CD4-positive, alpha-beta T cell (primary cell): Measurements from ENCODE around the gene ANKRD33B. TPM values are rescaled to one million over a fixed set of nuclear protein-coding genes. Genes with fewer than 3 reads are reported as not detected.
"Not testable (repeated sequence)": the region's sequence is repeated elsewhere in the genome, so short reads cannot be mapped to it uniquely, and the experiment has no call there.

ENCODE experiments used
- ATAC-seq: fragments of 200-7000 bp; cut with Tn5 transposase; one replicate; pipeline ENCODE4 v1.10.0; 2022; ENCODE audit warnings: mild to moderate bottlenecking; ENCODE audit not compliant: poor library complexity
- CTCF ChIA-PET: fragments of 350-600 bp; sonication (Branson Sonifier 250); formaldehyde crosslinking; loops from one replicate; lab custom pipeline; 2021; ENCODE audit warnings: antibody characterized with exemption, inconsistent platforms; lab: Charles Lee
- POLR2A ChIA-PET: fragments of 350-600 bp; sonication (Branson Sonifier 250); formaldehyde crosslinking; loops from one replicate; lab custom pipeline; 2021; ENCODE audit warnings: antibody characterized with exemption, inconsistent platforms; lab: Charles Lee
- DNase-seq, 14 experiments: peaks; one replicate each; pipeline ENCODE4 v3.0.0-alpha.2; 2013 to 2020; ENCODE audit warnings: mixed read lengths in 2 of 14
- H3K27ac ChIP-seq, 2 donors: one replicate each; pipeline versions ENCODE4 v1.5.1 to v1.7.0; 2013; ENCODE audit warnings: low read length in 2 of 2, low read depth in 1 of 2, mild to moderate bottlenecking in 1 of 2
- H3K27me3 ChIP-seq, 2 experiments: 1 replicate in 1 of 2; 2 replicates in 1 of 2; pipeline versions ENCODE4 v1.6.1 to v1.7.0; 2013; ENCODE audit warnings: low read length in 2 of 2, control low read depth in 1 of 2, mild to moderate bottlenecking in 1 of 2, moderate library complexity in 1 of 2; ENCODE audit not compliant: insufficient read depth in 2 of 2, control insufficient read depth in 1 of 2
- H3K36me3 ChIP-seq: one replicate; pipeline ENCODE4 v1.6.1; 2013; ENCODE audit warnings: low read length, control low read depth; ENCODE audit not compliant: insufficient read depth
- H3K4me1 ChIP-seq: one replicate; pipeline ENCODE4 v1.6.1; 2013; ENCODE audit warnings: low read length, control low read depth; ENCODE audit not compliant: insufficient read depth
- H3K4me3 ChIP-seq: one replicate; pipeline ENCODE4 v1.5.1; 2013; ENCODE audit warnings: mild to moderate bottlenecking, low read length, moderate library complexity
- H3K9me3 ChIP-seq, 2 experiments: 1 replicate in 1 of 2; 2 replicates in 1 of 2; pipeline versions ENCODE4 v1.6.1 to v1.7.0; 2013; ENCODE audit warnings: low read length in 2 of 2, mild to moderate bottlenecking in 2 of 2, control low read depth in 1 of 2, moderate library complexity in 1 of 2; ENCODE audit not compliant: control insufficient read depth in 1 of 2, insufficient read depth in 1 of 2
- H3K27ac Mint-ChIP-seq: one replicate; pipeline ENCODE4 v1.8.0; 2020; ENCODE audit warnings: mixed read lengths
- H3K27me3 Mint-ChIP-seq: one replicate; pipeline ENCODE4 v1.8.0; 2021; ENCODE audit warnings: mixed read lengths
- H3K36me3 Mint-ChIP-seq: one replicate; pipeline ENCODE4 v1.8.0; 2021; ENCODE audit warnings: low read depth, mixed read lengths
- H3K4me1 Mint-ChIP-seq: one replicate; pipeline ENCODE4 v1.8.0; 2021; ENCODE audit warnings: low read depth, mixed read lengths
- H3K4me3 Mint-ChIP-seq: one replicate; pipeline ENCODE4 v1.8.0; 2020; ENCODE audit warnings: mild to moderate bottlenecking, mixed read lengths
- H3K9me3 Mint-ChIP-seq: one replicate; pipeline ENCODE4 v1.8.0; 2020; ENCODE audit warnings: mixed read lengths
- CTCF ChIP-seq: fragments of 200-600 bp; IDR thresholded peaks from one replicate; pipeline ENCODE4 v1.8.0; 2022; ENCODE audit warnings: antibody characterized with exemption, mild to moderate bottlenecking
- intact Hi-C, 2 experiments: fragments of 100-400 bp; cut with DNase I in 1 of 2; cut with micrococcal nuclease in 1 of 2; formaldehyde crosslinking; loops; one replicate each; pipeline versions ENCODE4 v1.15.1 to v1.9.0; 2023 to 2025; cut with DNase I, micrococcal nuclease
- total RNA-seq, 174 experiments: library from RNA in 2 of 174; stranded (reverse) in 2 of 174; gene quantifications; one replicate each; pipeline ENCODE4 v1.2.3 and lab custom pipeline; 2021 to 2026

Gene ANKRD33B
- total RNA-seq, 2 experiments from 2014 or later: 0.99 to 1.3 TPM

- Histone ChIP-seq H3K27ac (no peak overlapping the region), H3K4me1 (peaks cover 42% of the 10 kb centered on the region), H3K36me3 (no peaks in the 10 kb centered on the region), H3K4me3 (no peak overlapping the region), H3K9me3 (peaks cover 0 to 16% of the 10 kb centered on the region in 2 experiments), H3K27me3 (no peaks in the 10 kb centered on the region)
- ChIA-PET CTCF (interaction anchor here (0.8 kb wide), 1 partner anchor 9 kb away, joined by 3 read pairs; no protein-coding TSS in a partner anchor), POLR2A (interaction anchor here (0.5 kb wide), 1 partner anchor 208 kb away, joined by 4 read pairs; no protein-coding TSS in a partner anchor)
- H3K4me1 Mint-ChIP-seq: peaks cover 31% of the 10 kb centered on the region
- no peaks in the 10 kb centered on the region for H3K36me3 Mint-ChIP-seq
- H3K9me3 Mint-ChIP-seq: no peaks in the 10 kb centered on the region
- H3K4me3 Mint-ChIP-seq: no peak overlapping the region
- ATAC-seq (no peak), DNase-seq (no peak)
- intact Hi-C loops: no loop called here
- H3K27ac Mint-ChIP-seq: no peak overlapping the region
- TF ChIP-seq CTCF: no peak
- no peaks in the 10 kb centered on the region for H3K27me3 Mint-ChIP-seq
Measured at GRCh38 chr5:10636363-10637142, 72.7 kb downstream of the ANKRD33B start.

GRCh38 chr5:10637944-10638343, 74.1 kb downstream of the ANKRD33B start:
- Histone ChIP-seq H3K36me3 (no peaks in the 10 kb centered on the region), H3K4me3 (no peak overlapping the region), H3K4me1 (peaks cover 30% of the 10 kb centered on the region), H3K27me3 (no peaks in the 10 kb centered on the region), H3K27ac (no peak overlapping the region), H3K9me3 (peaks cover 0 to 16% of the 10 kb centered on the region in 2 experiments)
- ATAC-seq: no peak
- Mint-ChIP-seq H3K27me3 (no peaks in the 10 kb centered on the region), H3K27ac (no peak overlapping the region), H3K9me3 (no peaks in the 10 kb centered on the region), H3K4me1 (peaks cover 23% of the 10 kb centered on the region), H3K36me3 (no peaks in the 10 kb centered on the region), H3K4me3 (no peak overlapping the region)
- no peak for TF ChIP-seq CTCF
- intact Hi-C loops: no loop called here
- CTCF ChIA-PET: no interaction called here
- no peak for DNase-seq
- POLR2A ChIA-PET: no interaction called here

- H3K36me3 Mint-ChIP-seq, intact Hi-C loops: not testable (repeated sequence)
Measured at GRCh38 chr5:10638723-10639122, 74.9 kb downstream of the ANKRD33B start.

More at GRCh38 chr5:10638723-10639122, 74.9 kb downstream of the ANKRD33B start:
- H3K4me3 ChIP-seq, H3K27ac ChIP-seq, H3K4me3 Mint-ChIP-seq, H3K27me3 Mint-ChIP-seq, H3K27me3 ChIP-seq, H3K27ac Mint-ChIP-seq, H3K36me3 ChIP-seq, CTCF ChIA-PET, H3K9me3 Mint-ChIP-seq, DNase-seq, POLR2A ChIA-PET, ATAC-seq: not testable (repeated sequence)
- Histone ChIP-seq H3K4me1 (peaks cover 23% of the 10 kb centered on the region), H3K9me3 (peaks cover 0 to 16% of the 10 kb centered on the region in 2 experiments)
- peaks cover 18% of the 10 kb centered on the region for H3K4me1 Mint-ChIP-seq
